CD4-positive, alpha-beta T cell treated with Interleukin-10 for 1 hour (primary cell): ENCODE measurements around the gene OSER1.

Experiments used
- DNase-seq: peaks from one replicate; pipeline ENCODE4 v3.0.0-alpha.2; 2020

Gene OSER1

DNA sequence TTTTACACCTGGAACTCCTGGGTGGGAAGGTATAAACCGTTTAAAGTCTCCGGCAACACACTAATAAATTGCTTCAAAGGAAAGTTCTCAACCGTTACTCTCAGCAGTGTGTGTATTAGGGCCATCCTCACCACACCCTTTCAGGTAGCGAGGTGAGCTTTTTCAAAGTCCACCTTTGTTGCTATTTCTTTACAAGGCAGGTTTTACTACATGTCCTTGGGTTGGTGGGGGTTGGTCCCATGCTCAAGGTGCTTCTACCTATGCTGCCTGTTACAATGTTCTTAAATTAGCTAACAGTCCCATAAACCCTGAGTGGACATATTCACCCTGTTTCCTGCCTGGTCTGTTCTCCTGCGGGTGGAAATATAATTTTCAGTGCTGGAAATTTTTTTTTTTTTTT lies 13.2 kb upstream of the OSER1 start:
- no peak for DNase-seq

DNA sequence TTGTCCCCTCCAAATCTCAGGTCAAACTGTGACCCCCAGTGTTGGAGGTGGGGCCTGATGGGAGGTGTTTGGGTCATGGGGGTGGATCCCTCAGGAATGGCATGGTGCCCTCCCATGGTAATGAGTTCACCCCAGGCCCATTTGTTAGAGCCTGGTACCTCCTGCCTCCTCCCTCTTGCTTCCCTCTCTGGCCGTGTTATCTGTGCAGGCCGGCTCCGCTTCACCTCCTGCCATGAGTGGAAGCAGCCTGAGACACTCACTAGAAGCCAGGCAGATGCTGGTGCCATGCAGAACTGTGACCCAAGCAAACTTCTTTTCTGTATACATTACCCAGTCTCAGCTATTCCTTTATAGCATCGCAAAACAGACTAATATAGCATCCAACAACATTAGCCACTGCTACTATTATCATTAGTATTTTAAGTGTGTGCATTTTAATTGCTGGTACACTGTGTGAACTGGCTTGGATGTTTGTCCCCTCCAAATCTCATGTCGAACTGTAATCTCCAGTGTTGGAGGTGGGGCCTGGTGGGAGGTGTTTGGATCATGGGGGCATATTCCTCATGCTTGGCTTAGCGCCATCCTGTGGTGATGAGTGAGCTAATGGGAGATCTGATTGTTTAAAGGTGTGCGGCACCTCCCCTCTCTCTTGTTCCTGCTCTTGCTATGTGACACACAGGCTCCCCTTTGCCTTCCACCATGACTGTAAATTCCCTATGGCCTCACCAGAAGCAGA lies 12.2 kb upstream of the OSER1 start:
- DNase-seq: no peak

DNA sequence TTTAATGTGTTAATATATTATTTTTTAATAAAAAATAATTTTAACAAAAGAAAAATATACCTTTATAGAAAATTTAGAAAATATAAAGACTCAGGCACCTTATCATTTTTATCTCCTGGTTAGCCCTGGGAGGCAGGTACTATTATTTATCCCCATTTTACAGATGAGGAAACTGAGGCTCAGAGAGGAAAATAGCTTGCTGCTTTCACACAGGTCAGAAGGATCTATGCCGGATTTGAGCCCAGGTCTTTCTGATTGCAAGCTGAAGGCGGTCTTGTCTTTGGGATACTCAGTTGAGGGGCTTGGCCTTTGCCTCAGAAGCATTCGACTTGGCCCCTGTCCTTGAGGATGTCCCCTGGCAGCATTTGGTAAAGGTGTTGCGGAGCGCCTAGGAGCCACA lies 11.5 kb upstream of the OSER1 start:
- DNase-seq: no peak

DNA sequence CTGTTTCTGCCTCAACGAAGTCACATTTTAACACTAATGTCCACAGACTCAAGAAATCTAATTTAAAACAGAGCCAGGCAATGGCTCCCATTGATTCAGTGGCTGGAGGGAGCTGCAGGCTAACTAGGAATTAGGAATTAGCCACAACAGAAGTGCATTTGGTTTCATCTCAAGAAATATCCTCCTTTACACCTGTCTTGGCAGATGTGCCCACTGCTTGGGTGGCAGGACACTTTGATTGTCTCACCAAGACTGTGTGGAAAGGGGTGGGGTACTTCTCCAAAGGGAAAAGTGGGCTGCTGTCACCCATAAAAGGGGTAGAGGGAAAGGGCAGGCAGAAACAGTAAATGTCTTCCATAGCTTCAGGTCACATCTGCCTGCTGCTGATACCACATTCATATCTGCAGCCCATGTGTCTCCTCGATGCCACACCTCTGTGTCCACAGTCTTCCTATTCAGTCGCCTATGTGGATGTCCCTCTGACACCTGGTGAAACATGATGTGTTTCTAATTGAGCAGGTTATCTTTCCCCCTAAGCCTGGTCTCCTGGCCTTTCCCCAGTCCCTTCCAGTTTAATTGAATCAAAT lies 10.9 kb upstream of the OSER1 start:
- no peak for DNase-seq

DNA sequence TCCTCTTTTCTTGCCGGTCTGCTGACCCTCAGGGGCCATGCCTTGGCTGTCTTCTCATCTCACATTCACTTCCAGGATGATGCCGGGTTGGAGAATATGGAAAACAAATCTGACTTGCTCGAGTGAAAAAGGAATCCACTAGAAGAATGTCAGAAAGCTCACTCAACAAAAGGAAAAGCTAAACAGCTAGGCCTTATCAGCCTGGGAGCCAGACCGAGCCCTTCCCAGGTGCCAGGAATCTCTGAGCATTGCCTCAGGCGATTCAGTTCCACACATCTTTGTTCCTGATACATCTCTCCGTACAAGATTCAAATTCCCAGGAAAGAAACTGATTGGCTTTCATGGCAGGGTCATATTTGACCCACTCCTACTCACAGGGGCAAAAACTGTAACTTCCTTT lies 9.2 kb upstream of the OSER1 start:
- no peak for DNase-seq

DNA sequence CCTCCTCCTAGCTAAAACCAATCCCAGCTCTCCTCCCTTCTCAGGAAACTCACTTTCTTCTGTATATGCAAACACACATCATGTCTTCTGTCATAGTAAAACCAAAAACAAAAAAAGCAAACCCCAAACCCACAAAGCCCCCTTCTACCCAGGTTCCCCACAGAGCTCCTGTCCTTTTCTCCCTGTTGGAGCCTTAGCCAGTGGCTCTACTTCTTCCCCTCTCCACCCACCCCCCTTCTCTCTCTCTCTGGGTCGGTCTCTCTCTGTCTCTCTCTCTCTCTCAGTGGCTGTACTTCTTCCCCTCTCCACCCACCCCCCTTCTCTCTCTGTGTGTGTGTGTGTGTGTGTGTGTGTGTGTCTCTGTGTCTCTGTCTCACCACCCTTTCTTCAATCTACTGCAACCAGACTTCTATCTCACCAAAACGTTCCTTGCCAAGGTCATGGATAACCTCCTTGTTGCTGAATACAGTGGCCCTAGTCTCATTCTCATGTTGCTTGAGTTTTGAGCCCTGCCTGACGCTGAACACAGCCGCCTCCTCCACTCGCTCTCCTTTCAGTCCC lies 8.7 kb upstream of the OSER1 start:
- peak; percentile 37 for DNase-seq

DNA sequence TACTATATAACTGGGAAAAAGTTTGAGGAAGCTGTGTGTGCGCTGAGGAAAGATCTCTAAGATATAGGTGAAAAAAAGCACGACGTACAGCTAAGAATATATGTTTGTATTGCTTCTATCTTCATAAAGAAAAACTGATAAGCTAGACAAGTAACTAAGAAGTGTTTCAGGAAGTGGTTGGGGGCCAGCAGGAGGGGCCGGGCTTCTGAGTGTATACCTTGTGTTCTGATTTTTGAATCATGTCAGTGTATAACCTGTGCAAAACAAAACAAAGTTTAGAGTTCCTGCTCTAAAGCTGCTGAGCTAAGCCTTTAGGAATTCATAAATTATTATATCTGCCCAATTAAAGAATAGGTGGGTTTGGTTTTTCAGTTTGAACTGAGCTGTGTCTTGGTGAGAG lies 7.9 kb upstream of the OSER1 start:
- peak; percentile 37 for DNase-seq

DNA sequence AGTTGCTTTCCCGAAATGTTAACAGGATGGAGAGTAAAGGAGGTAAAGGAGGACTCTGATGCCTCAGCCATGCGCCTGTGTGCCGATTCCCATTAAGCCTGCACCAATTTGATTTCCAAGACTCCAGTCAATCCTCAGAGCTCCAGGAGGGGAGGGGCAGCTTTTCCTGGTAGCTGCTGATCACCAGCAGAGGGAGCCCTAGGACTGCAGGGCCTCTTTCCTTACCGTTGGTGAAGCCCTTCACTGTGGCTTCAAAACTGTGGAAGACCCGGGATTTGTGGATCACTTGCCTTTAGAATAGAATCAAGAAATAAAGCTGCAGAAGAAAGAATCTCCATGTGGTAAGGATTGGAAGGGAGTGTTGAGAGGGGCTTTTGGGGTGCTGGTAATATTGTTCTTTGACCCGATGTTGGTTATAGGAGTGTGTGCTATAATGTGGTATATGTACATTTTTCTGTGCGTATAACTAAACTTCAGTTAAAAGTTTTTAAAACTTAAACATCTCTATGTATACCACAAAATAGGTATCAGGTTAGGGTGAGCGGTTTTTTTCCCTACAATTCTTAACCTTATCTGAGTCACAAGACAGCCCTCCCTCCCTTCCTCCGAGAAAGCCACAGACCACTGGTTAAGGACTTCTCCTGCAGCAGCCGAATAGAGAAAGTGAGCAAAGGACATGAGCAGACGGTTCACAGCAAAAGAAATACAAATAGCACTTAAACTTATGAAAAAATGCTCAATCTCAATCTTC lies 6.9 kb upstream of the OSER1 start:
- peak; percentile 79 for DNase-seq

DNA sequence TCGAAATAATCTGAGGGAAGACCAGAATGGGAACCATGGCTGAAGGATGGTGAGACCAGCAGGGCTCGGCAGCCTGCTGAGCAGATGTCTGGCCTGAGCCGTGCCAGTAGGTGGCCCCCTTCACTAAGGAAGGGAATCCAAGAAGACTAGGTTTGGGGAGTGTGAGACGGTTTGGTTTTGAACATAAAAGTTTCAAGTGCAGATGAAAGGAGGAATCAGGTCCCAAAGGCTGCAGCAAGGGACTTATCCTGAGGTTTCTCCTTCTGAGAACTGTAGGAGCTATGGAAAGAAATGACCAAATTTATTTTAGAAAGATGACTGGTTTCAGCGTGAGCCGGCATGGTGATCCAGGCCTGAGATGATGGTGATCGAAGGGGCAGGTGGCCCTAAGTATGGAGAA lies 4.6 kb upstream of the OSER1 start:
- peak; percentile 80 for DNase-seq

DNA sequence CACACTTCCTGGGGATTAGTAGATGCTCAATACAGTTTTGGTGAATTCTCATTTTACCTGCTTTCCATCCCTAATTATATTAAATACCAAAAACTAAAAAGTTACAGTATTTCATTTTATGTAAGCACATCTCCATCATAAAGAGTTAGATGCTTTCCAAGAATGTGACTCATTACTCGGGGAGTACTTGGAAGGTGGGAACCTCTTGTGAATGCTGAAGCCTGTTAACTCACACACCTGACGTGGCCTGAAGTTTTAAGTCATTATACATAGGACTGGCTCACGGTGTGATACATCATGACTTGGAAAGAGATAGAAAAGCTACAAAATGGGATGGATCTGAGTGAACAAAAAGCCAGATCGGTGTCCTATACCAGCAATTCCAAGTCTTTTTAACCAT lies 2.2 kb upstream of the OSER1 start:
- DNase-seq: no peak

DNA sequence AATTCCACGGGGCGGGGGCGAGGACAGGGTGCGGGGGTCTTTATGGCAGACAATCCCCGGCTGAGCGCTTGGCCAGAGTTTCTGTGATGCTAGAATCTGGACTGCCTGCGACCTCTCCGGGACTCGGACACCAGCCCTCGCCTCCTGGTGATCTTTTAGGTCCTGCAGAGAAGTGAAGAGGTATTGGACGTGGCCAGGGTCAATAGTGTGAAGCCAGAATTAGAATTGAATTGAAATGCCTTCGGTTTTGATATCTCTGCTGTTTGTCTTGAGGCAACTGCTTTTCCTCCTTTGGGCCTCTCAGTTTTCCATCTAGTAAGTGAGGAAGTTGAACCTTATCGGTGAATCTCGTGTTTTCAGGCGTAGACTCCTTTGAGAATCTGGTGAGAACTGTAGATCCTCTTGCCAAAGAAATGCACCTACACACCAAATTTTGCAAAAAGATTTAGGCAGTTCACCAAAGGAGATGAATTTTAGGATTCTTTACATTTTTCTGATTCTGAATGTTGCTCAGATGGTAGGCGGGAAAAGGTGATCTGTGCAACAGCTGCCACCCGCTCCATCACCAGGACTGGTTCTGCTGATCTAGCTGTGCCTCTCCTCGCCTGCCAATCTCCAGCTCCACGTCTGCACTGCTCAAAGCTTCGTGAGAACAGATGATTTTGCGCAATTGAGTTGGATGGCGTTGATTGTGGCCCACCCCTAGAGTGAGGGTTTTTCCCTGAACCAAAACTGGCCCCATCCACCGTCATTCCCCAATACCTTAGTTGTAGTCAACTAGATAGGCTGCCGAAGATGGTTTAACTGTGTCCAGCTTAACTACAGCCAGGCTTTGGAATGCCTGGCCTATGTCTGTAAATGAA lies 837 bp upstream of the OSER1 start:
- DNase-seq: peak; percentile 6

DNA sequence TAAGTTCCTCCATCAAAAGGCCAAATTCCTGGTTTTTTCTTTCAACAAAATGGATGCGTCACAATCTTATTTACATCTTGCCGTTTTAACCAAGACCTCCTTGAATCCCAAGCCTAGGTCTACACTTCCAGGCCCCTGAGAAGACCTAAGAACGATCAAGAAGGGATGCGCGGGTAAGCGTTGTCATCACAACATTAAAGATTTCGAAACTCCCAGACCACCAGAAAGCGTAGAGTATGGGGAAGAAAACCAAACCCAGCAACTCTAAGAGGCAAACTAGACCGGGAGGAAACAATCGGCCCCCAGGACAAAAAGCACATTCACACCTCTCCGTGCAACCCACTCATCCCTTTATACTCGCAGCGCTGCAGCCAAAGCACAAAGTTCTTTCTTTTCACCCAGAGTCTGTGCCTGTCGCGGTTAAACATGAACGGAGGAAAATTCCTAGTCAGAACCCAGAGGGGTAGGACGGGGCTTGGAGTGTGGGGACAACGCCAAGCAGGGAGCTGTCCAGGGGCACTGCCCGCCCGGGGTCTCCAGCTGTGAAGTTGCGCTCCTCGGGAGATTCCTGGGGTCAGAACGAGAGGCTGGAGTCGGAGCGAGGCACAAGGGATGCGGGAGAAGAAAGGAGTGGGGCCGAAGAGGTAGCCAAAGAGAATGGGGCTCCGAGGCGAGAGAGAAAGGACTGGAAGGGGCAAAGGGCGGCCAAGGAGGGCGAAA lies 725 bp downstream of the OSER1 start:
- DNase-seq: peak; percentile 8

DNA sequence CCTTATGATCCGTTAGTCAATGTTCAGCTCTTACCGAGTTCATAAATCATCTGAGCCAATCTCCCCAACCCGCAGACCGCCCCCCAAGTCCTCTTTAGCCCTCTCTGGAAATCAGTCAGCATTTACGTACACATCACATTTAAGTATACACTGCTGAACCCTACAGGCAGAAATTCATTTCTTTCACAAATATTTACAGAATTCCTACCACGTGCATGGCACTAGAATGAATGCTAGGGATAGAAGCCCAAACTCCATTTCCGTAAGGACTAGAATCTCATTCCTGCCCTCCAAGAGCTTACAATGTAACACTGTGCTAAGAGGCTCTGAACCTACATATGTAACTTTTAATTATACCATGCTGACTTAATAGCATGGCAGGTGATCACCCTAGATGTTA lies 1.8 kb downstream of the OSER1 start:
- no peak for DNase-seq

DNA sequence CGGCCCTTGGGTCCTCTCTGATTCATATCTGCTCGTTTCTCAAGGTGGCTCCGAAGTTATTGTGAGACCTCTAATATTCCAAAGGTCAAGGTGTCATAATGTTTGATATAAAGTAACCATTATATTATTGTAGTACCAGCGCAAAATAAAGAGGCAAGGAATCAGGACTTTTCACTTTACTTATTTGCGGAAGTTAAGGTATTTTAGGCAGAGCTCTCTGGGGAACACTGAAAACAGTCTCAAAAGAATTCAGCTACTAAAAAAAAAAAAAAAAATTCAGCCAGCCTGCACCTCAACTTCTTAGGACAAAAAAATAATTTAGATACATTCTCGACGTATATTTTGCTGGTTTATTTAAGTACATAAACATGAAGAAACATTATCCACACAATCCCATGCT lies 2.4 kb downstream of the OSER1 start:
- no peak for DNase-seq

DNA sequence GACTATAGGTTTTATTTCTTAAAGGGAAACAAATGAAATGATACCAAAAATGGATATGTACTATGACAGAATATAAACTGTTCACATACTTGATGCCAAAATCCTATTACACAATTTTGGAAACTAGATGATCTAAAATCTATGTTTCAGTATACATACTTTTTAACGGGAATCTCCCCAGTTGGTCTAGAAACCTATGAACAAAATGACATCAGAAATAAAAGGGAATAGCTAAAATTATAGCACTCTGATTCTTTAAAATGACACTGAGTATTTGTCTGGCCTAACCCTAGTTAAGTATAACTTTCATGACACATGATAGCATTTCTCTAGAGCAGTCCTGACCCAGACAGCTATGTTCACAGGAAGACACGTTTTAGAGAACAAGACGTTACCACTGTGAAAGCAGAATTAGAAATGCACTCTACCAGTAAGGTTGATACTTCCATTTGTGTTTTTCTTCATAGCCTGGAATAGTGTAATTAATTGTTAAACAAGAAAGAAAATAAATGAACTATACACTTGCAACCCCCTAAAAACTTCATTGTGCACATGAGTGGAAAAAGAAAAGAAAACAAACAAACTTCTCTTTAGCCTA lies 3.3 kb downstream of the OSER1 start:
- no peak for DNase-seq

DNA sequence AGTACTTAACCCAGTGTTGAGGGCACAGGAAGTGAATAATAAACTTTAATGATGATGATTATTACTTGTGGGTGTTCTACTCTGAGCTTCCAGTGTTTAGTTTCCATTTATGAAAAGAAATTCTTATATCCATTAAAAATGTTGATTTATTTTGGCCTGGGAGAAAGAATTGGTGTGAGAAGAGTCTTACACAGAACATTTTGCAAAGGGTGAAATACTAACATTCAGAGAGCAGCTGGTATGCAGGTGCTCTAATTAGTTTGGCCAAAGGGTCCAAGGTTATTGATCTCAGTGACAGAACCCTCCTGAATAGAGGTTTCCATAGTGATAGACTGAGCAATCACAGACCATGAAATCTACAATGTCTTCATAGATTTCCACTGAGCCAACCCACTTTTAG lies 4.4 kb downstream of the OSER1 start:
- no peak for DNase-seq

DNA sequence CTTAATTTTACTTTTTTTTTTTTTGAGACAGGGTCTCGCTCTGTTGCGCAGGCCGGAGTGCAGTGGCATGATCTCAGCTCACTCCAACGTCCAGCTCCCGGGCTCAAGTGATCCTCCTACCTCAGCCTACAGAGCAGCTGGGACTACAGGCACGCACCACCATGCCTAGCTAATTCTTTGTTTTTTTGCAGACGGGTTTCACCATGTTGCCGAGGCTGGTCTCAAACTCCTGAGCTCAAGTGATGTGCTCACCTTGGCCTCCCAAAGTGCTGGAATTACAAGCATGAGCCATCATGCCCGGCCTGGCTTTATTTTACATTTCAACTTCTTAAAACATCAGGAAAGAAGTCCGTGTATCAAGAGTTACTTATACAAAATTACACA lies 5.7 kb downstream of the OSER1 start:
- DNase-seq: no peak

DNA sequence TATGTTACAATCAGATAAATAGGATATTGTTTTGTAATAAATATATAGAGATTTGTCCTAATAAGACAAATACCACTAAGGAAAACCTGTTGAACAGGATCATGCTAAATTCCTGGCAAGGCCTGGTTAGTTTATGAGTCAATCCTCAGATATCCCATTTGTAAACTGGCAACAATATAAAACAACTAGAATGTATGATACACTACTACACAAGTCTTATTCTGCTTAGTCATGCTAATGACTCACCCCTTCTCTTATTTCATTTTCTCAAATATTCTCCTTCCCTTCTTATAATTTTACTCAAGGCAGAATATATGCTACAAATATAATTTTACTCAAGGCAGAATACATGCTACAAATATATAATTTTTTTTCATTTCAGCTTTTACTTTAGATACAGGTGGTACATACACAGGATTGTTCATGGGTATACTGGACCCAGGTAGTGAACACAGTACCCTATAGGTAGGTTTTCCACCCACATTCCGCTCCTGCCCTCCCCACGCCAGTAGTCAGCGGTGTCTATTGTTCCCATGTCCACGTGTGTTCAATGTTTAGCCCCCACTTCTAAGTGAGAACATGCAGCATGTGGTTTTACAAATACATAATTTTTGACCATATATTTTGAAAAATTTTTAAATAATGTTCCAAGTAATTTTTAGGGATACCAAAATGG lies 6.3 kb downstream of the OSER1 start:
- no peak for DNase-seq

DNA sequence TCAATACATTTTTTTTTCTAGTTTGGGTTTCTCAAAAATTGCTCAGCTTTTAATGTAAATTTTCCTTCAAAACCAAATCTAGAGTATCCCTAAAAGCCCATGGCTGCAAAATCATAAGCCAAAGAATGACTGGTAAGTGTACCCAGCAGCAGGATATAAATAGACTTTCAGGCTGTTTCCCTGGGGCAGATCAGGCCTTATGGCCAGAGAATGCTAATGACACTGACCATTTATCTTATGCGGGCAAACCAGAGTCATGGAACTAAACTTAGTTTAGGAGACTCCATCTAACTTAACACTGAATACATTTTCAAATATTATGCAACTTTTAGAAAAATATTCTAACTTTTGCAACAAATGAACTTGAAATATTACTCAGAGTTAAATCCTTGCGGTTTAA lies 7.4 kb downstream of the OSER1 start:
- DNase-seq: no peak

DNA sequence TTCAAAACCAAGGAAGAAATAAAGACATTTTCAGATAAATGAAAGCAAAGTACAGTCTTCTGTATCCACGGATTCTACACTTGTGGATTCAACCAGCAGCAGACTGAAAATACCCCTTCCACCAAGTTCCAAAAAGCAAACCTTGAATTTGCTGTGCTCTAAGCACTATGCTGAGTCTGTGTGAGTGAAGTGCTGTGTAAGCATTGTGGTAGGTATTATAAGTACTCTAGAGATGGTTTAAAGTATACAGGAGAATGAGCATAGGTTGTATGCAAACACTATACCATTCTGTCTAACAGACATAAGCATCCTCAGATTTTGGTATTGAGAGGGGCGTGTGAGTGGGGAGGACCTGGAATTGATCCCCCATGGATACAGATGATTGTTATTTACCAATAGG lies 9.6 kb downstream of the OSER1 start:
- DNase-seq: no peak

DNA sequence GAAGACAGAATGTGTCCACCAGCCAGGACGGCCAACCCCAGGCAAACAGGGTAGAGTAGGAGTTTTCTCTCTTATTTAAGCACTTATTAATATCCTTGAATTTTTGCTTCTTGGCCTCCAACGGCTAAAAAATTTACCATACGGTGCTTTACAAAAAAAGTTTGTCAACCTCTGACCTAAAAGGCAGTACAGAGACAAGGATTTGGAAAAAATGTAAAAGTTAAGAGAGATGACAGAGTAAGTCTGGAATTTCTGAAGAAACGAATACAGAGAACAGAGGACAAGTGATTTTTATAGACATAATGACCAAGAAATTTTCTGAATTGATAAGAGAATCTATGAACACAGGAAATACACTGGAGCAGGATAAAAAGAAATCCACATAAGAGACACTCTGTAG lies 10.2 kb downstream of the OSER1 start:
- no peak for DNase-seq
